ENCODE results near the gene ZIC1.

Gene ZIC1

GRCh38 chr3:147391781-147392624 is 17.2 kb upstream of the ZIC1 start:
- no peak for TF ChIP-seq REST (IDR thresholded peaks at IDR 0.05; ENCODE audit: insufficient replicate concordance, low read depth)
- no peak for TF ChIP-seq CTCF (IDR thresholded peaks at IDR 0.05; ENCODE audit: insufficient read depth, low read length)
- TF ChIP-seq SPI1 (IDR thresholded peaks at IDR 0.05; ENCODE audit: borderline replicate concordance, low read depth): no peak
- no peak for TF ChIP-seq POLR2AphosphoS5 (IDR thresholded peaks at IDR 0.05; ENCODE audit: low read depth)
- TF ChIP-seq GABPA (IDR thresholded peaks at IDR 0.05; ENCODE audit: low read depth): no peak
- DNase-seq (ENCODE audit: low read depth in 1 of 2, low spot score in 1 of 2): no peak
- Histone ChIP-seq H3K27me3 (ENCODE audit: insufficient read depth, poor library complexity, severe bottlenecking) (peaks cover 57% of the 10 kb centered on the region), H3K4me3 (replicated peaks; ENCODE audit: insufficient read depth, low read length) (no peak overlapping the region), H3K27ac (replicated peaks) (no peak overlapping the region)

GRCh38 chr3:147392625-147392946 is 16.6 kb upstream of the ZIC1 start:
- peaks cover 55% of the 10 kb centered on the region for H3K27me3 ChIP-seq (ENCODE audit: insufficient read depth, poor library complexity, severe bottlenecking)
- no peak overlapping the region for H3K4me3 ChIP-seq (replicated peaks; ENCODE audit: insufficient read depth, low read length)
- TF ChIP-seq GABPA (IDR thresholded peaks at IDR 0.05; ENCODE audit: low read depth) (no peak), POLR2AphosphoS5 (IDR thresholded peaks at IDR 0.05; ENCODE audit: low read depth) (no peak), CTCF (IDR thresholded peaks at IDR 0.05; ENCODE audit: insufficient read depth, low read length) (no peak), SPI1 (IDR thresholded peaks at IDR 0.05; ENCODE audit: borderline replicate concordance, low read depth) (no peak)
- DNase-seq (ENCODE audit: low read depth in 1 of 2, low spot score in 1 of 2): no peak
- H3K27ac ChIP-seq (replicated peaks): no peak overlapping the region

GRCh38 chr3:147393261-147393942 is 15.8 kb upstream of the ZIC1 start:
- H3K27me3 ChIP-seq (ENCODE audit: insufficient read depth, poor library complexity, severe bottlenecking): peaks cover 52% of the 10 kb centered on the region
- no peak for TF ChIP-seq REST (IDR thresholded peaks at IDR 0.05; ENCODE audit: insufficient replicate concordance, low read depth)
- no peak overlapping the region for H3K27ac ChIP-seq (replicated peaks)
- DNase-seq (ENCODE audit: low read depth in 1 of 2, low spot score in 1 of 2): no peak
- no peak overlapping the region for H3K4me3 ChIP-seq (replicated peaks; ENCODE audit: insufficient read depth, low read length)

GRCh38 chr3:147393943-147394883 is 15.0 kb upstream of the ZIC1 start:
- no peak overlapping the region for H3K27ac ChIP-seq (replicated peaks)
- TF ChIP-seq CTCF (IDR thresholded peaks at IDR 0.05; ENCODE audit: insufficient read depth, low read length) (no peak), POLR2AphosphoS5 (IDR thresholded peaks at IDR 0.05; ENCODE audit: low read depth) (no peak), REST (IDR thresholded peaks at IDR 0.05; ENCODE audit: insufficient replicate concordance, low read depth) (no peak), SPI1 (IDR thresholded peaks at IDR 0.05; ENCODE audit: borderline replicate concordance, low read depth) (no peak), GABPA (IDR thresholded peaks at IDR 0.05; ENCODE audit: low read depth) (no peak)
- DNase-seq (ENCODE audit: low read depth in 1 of 2, low spot score in 1 of 2): no peak
- peaks cover 53% of the 10 kb centered on the region for H3K27me3 ChIP-seq (ENCODE audit: insufficient read depth, poor library complexity, severe bottlenecking)
- no peak overlapping the region for H3K4me3 ChIP-seq (replicated peaks; ENCODE audit: insufficient read depth, low read length)
